ENCODE data around the gene PRPSAP1.

Gene PRPSAP1

GRCh38 chr17:76376318-76377133, 22.8 kb upstream of the PRPSAP1 start:
- H3K4me3 ChIP-seq (ENCODE audit: control insufficient read depth in 1 of 7, extremely low read depth in 1 of 7, insufficient read depth in 4 of 7, low read depth in 2 of 7, low read length in 6 of 7), result no peak overlapping the region
- H3K9me3 ChIP-seq (ENCODE audit: control extremely low read depth in 1 of 5, control insufficient read depth in 4 of 5, insufficient read depth in 2 of 5, low read depth in 1 of 5, low read length in 4 of 5), result no peaks in the 10 kb centered on the region
- peaks cover 0 to 21% (median 12%) of the 10 kb centered on the region in 4 experiments for H3K4me1 ChIP-seq (ENCODE audit: control extremely low read depth in 1 of 4, control insufficient read depth in 4 of 4, insufficient read depth in 4 of 4, low read length in 3 of 4)
- POLR2A ChIA-PET, result no interaction called here
- no peak overlapping the region for H3K27ac ChIP-seq (ENCODE audit: insufficient read depth in 1 of 2, low read depth in 1 of 2, low read length in 2 of 2, poor library complexity in 1 of 2, severe bottlenecking in 2 of 2)
- CTCF ChIA-PET, result interaction anchor here (0.5 to 2.5 kb wide), 5 partner anchors 9 to 79 kb away, joined by 3 to 7 read pairs (median 3); partner anchors contain the start of gene SPHK1
- H3K27me3 ChIP-seq (replicated peaks in 2 of 5; ENCODE audit: control insufficient read depth in 4 of 5, insufficient read depth in 5 of 5, low read length in 4 of 5), result no peaks in the 10 kb centered on the region
- 86% methylated on average over 5 of the region's 8 CpGs for WGBS (ENCODE audit: insufficient coverage)
- H3K36me3 ChIP-seq (ENCODE audit: control insufficient read depth in 4 of 4, insufficient read depth in 4 of 4, low read length in 3 of 4), result no peaks in the 10 kb centered on the region
- DNase-seq, result no peak

GRCh38 chr17:76371656-76372628, 18.2 kb upstream of the PRPSAP1 start:
- DNase-seq, result no peak
- Histone ChIP-seq H3K36me3 (ENCODE audit: control insufficient read depth in 4 of 4, insufficient read depth in 4 of 4, low read length in 3 of 4) (no peaks in the 10 kb centered on the region), H3K9me3 (ENCODE audit: control extremely low read depth in 1 of 5, control insufficient read depth in 4 of 5, insufficient read depth in 2 of 5, low read depth in 1 of 5, low read length in 4 of 5) (no peaks in the 10 kb centered on the region), H3K27ac (ENCODE audit: insufficient read depth in 1 of 2, low read depth in 1 of 2, low read length in 2 of 2, poor library complexity in 1 of 2, severe bottlenecking in 2 of 2) (no peak overlapping the region), H3K4me3 (ENCODE audit: control insufficient read depth in 1 of 7, extremely low read depth in 1 of 7, insufficient read depth in 4 of 7, low read depth in 2 of 7, low read length in 6 of 7) (no peak overlapping the region), H3K4me1 (ENCODE audit: control extremely low read depth in 1 of 4, control insufficient read depth in 4 of 4, insufficient read depth in 4 of 4, low read length in 3 of 4) (peaks cover 0 to 5% (median 4%) of the 10 kb centered on the region in 4 experiments), H3K27me3 (replicated peaks in 2 of 5; ENCODE audit: control insufficient read depth in 4 of 5, insufficient read depth in 5 of 5, low read length in 4 of 5) (no peaks in the 10 kb centered on the region)
- POLR2A ChIA-PET, result interaction anchor here (0.7 kb wide), 1 partner anchor 64 kb away, joined by 3 read pairs; no protein-coding TSS in a partner anchor
- CTCF ChIA-PET, result interaction anchor here (0.6 to 1.6 kb wide), 4 partner anchors 10 to 29 kb away, joined by 3 to 7 read pairs (median 4); no protein-coding TSS in a partner anchor
- WGBS (ENCODE audit: insufficient coverage), result 97% methylated on average over 11 of the region's 16 CpGs

- H3K36me3 ChIP-seq (ENCODE audit: control insufficient read depth in 4 of 4, insufficient read depth in 4 of 4, low read length in 3 of 4), result no peaks in the 10 kb centered on the region
- no peaks in the 10 kb centered on the region for H3K27me3 ChIP-seq (replicated peaks in 2 of 5; ENCODE audit: control insufficient read depth in 4 of 5, insufficient read depth in 5 of 5, low read length in 4 of 5)
- ChIA-PET POLR2A (interaction anchor here (0.6 to 0.8 kb wide), 2 partner anchors 13 to 18 kb away, joined by 3 to 5 read pairs; no protein-coding TSS in a partner anchor), CTCF (interaction anchor here (0.6 to 7.0 kb wide), 13 partner anchors 10 to 130 kb away, joined by 3 to 48 read pairs (median 5); partner anchors contain the start of genes PRPSAP1 and SPHK1)
- DNase-seq, result peak in 1 of 3 donors; percentile 14
- 100% methylated on average over 1 of the region's 11 CpGs for WGBS (ENCODE audit: insufficient coverage)
- no peak overlapping the region for H3K27ac ChIP-seq (ENCODE audit: insufficient read depth in 1 of 2, low read depth in 1 of 2, low read length in 2 of 2, poor library complexity in 1 of 2, severe bottlenecking in 2 of 2)
- no peaks in the 10 kb centered on the region for H3K9me3 ChIP-seq (ENCODE audit: control extremely low read depth in 1 of 5, control insufficient read depth in 4 of 5, insufficient read depth in 2 of 5, low read depth in 1 of 5, low read length in 4 of 5)
- H3K4me1 ChIP-seq (ENCODE audit: control extremely low read depth in 1 of 4, control insufficient read depth in 4 of 4, insufficient read depth in 4 of 4, low read length in 3 of 4), result peaks cover 0 to 5% (median 4%) of the 10 kb centered on the region in 4 experiments
- no peak overlapping the region for H3K4me3 ChIP-seq (ENCODE audit: control insufficient read depth in 1 of 7, extremely low read depth in 1 of 7, insufficient read depth in 4 of 7, low read depth in 2 of 7, low read length in 6 of 7)
These were observed 16.7 kb upstream of the PRPSAP1 start for GRCh38 chr17:76370261-76370993.

GRCh38 chr17:76369804-76370203, 16.1 kb upstream of the PRPSAP1 start:
- DNase-seq, result no peak
- H3K9me3 ChIP-seq (ENCODE audit: control extremely low read depth in 1 of 5, control insufficient read depth in 4 of 5, insufficient read depth in 2 of 5, low read depth in 1 of 5, low read length in 4 of 5), result no peaks in the 10 kb centered on the region
- peaks cover 0 to 5% (median 4%) of the 10 kb centered on the region in 4 experiments for H3K4me1 ChIP-seq (ENCODE audit: control extremely low read depth in 1 of 4, control insufficient read depth in 4 of 4, insufficient read depth in 4 of 4, low read length in 3 of 4)
- POLR2A ChIA-PET, result interaction anchor here (0.6 kb wide), 1 partner anchor 19 kb away, joined by 5 read pairs; no protein-coding TSS in a partner anchor
- H3K27ac ChIP-seq (ENCODE audit: insufficient read depth in 1 of 2, low read depth in 1 of 2, low read length in 2 of 2, poor library complexity in 1 of 2, severe bottlenecking in 2 of 2), result no peak overlapping the region
- CTCF ChIA-PET, result interaction anchor here (0.7 to 7.0 kb wide), 9 partner anchors 10 to 89 kb away, joined by 3 to 48 read pairs (median 5); partner anchors contain the start of genes PRPSAP1 and SPHK1
- H3K36me3 ChIP-seq (ENCODE audit: control insufficient read depth in 4 of 4, insufficient read depth in 4 of 4, low read length in 3 of 4), result no peaks in the 10 kb centered on the region
- H3K4me3 ChIP-seq (ENCODE audit: control insufficient read depth in 1 of 7, extremely low read depth in 1 of 7, insufficient read depth in 4 of 7, low read depth in 2 of 7, low read length in 6 of 7), result no peak overlapping the region
- no peaks in the 10 kb centered on the region for H3K27me3 ChIP-seq (replicated peaks in 2 of 5; ENCODE audit: control insufficient read depth in 4 of 5, insufficient read depth in 5 of 5, low read length in 4 of 5)
- WGBS (ENCODE audit: insufficient coverage), result 92% methylated on average over 7 of the region's 7 CpGs

- ChIA-PET POLR2A (no interaction called here), CTCF (interaction anchor here (1.1 to 7.0 kb wide), 7 partner anchors 17 to 90 kb away, joined by 3 to 48 read pairs (median 5); partner anchors contain the start of gene SPHK1)
- no peaks in the 10 kb centered on the region for H3K27me3 ChIP-seq (replicated peaks in 2 of 5; ENCODE audit: control insufficient read depth in 4 of 5, insufficient read depth in 5 of 5, low read length in 4 of 5)
- 90% methylated on average over 9 of the region's 10 CpGs for WGBS (ENCODE audit: insufficient coverage)
- no peaks in the 10 kb centered on the region for H3K36me3 ChIP-seq (ENCODE audit: control insufficient read depth in 4 of 4, insufficient read depth in 4 of 4, low read length in 3 of 4)
- H3K4me1 ChIP-seq (ENCODE audit: control extremely low read depth in 1 of 4, control insufficient read depth in 4 of 4, insufficient read depth in 4 of 4, low read length in 3 of 4), result peaks cover 0 to 5% (median 4%) of the 10 kb centered on the region in 4 experiments
- H3K9me3 ChIP-seq (ENCODE audit: control extremely low read depth in 1 of 5, control insufficient read depth in 4 of 5, insufficient read depth in 2 of 5, low read depth in 1 of 5, low read length in 4 of 5), result no peaks in the 10 kb centered on the region
- H3K4me3 ChIP-seq (ENCODE audit: control insufficient read depth in 1 of 7, extremely low read depth in 1 of 7, insufficient read depth in 4 of 7, low read depth in 2 of 7, low read length in 6 of 7), result no peak overlapping the region
- no peak for DNase-seq
- no peak overlapping the region for H3K27ac ChIP-seq (ENCODE audit: insufficient read depth in 1 of 2, low read depth in 1 of 2, low read length in 2 of 2, poor library complexity in 1 of 2, severe bottlenecking in 2 of 2)
These were observed 15.7 kb upstream of the PRPSAP1 start for GRCh38 chr17:76369379-76369778.

GRCh38 chr17:76368545-76368944, 14.8 kb upstream of the PRPSAP1 start:
- Histone ChIP-seq H3K9me3 (ENCODE audit: control extremely low read depth in 1 of 5, control insufficient read depth in 4 of 5, insufficient read depth in 2 of 5, low read depth in 1 of 5, low read length in 4 of 5) (no peaks in the 10 kb centered on the region), H3K4me1 (ENCODE audit: control extremely low read depth in 1 of 4, control insufficient read depth in 4 of 4, insufficient read depth in 4 of 4, low read length in 3 of 4) (peaks cover 0 to 4% (median under 1%) of the 10 kb centered on the region in 4 experiments), H3K27ac (ENCODE audit: insufficient read depth in 1 of 2, low read depth in 1 of 2, low read length in 2 of 2, poor library complexity in 1 of 2, severe bottlenecking in 2 of 2) (no peak overlapping the region), H3K4me3 (ENCODE audit: control insufficient read depth in 1 of 7, extremely low read depth in 1 of 7, insufficient read depth in 4 of 7, low read depth in 2 of 7, low read length in 6 of 7) (no peak overlapping the region), H3K27me3 (replicated peaks in 2 of 5; ENCODE audit: control insufficient read depth in 4 of 5, insufficient read depth in 5 of 5, low read length in 4 of 5) (no peaks in the 10 kb centered on the region), H3K36me3 (ENCODE audit: control insufficient read depth in 4 of 4, insufficient read depth in 4 of 4, low read length in 3 of 4) (no peaks in the 10 kb centered on the region)
- 90% methylated on average over 2 of the region's 11 CpGs for WGBS (ENCODE audit: insufficient coverage)
- no peak for DNase-seq
- POLR2A ChIA-PET, result no interaction called here
- CTCF ChIA-PET, result interaction anchor here (1.9 to 7.0 kb wide), 4 partner anchors 18 to 30 kb away, joined by 5 to 48 read pairs (median 10); partner anchors contain the start of gene SPHK1
